A172 (cell line): Measurements from ENCODE around the gene CNTN4. TPM values are rescaled to one million over a fixed set of nuclear protein-coding genes. Genes with fewer than 3 reads are reported as not detected.
"Not testable (repeated sequence)": the region's sequence is repeated elsewhere in the genome, so short reads cannot be mapped to it uniquely, and the experiment has no call there.

Experiments used
- DNase-seq: peaks from one replicate; pipeline ENCODE4 v3.0.0-alpha.2; 2015; ENCODE audit warnings: low spot score
- total RNA-seq: library from RNA; depleted of rRNA; stranded (reverse); fragments of >200 nt; shearing (Covaris generic); gene quantifications from 2 replicates; pipeline ENCODE4 v1.2.3, GENCODE V29; 2014

The CNTN4 gene
- total RNA-seq, 1 experiment from 2014 or later = not detected

DNA sequence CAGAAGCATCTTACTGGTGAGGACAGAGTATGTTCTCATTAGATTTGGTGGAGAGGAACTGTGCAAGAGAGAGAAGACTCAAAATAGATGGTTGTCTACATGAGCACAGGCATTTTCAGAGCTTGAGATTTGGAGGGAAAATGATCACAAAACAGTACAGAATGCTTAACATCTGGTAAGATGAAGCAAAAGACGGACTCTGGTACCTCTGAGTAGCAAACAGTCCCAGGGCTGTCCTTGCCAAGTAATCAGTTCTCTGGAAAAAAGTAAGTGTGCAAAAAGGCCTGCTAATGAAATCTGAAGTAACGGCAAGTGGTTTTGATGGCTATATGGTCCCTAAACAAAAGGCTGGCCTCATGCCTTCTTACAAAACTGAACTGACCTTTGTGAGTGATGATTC is 414.2 kb downstream of the CNTN4 start:
- no peak for DNase-seq

DNA sequence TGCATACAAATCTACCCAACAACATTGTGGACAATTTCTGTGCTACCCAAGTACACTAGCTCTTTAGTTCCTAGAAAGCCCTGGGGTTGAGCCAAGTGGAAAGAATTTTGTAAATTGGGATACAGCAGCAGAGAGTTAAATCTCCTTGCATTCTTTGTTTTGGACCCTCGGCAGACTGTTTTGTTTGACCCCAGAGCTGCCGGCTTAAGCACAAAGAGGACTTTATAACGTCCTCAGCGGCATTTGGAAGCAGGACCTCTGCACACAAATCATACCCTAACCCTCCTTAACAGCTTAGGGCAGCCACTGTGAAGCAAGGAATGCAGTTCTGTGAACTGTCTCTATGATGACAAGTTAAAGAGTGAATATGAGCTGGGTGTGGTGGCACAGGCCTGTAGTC is 415.3 kb downstream of the CNTN4 start:
- no peak for DNase-seq

DNA sequence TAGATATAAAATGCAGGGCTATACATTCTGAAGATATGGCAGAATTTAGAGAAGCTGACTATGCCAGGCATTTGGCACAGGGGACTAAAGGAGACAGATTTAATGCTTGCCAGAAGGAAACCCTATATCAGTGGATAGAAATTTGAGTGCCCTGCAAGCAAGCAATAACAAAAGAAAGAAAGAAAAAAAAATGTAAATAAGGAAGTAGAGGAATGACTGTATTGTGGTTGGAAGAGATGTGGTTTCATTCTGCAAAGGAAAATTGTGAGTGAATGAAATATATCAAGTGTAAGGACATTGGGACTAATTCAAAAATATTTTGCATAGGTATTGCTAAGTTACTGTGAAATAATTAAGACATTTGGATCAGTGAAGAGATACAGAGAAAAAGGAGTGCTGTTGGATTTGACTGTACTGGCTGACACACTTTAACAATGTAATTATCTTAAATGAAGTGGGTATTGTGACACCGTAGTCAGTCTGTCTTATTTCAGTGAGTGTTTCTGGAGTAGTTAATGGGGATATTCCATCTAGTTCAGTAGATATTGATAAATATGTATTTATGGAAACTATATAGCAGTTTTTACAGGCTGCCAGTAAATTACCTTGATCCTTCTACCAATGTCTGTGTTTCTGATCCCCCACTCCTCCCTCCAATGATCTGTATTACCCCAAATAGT is 418.2 kb downstream of the CNTN4 start:
- DNase-seq = no peak

DNA sequence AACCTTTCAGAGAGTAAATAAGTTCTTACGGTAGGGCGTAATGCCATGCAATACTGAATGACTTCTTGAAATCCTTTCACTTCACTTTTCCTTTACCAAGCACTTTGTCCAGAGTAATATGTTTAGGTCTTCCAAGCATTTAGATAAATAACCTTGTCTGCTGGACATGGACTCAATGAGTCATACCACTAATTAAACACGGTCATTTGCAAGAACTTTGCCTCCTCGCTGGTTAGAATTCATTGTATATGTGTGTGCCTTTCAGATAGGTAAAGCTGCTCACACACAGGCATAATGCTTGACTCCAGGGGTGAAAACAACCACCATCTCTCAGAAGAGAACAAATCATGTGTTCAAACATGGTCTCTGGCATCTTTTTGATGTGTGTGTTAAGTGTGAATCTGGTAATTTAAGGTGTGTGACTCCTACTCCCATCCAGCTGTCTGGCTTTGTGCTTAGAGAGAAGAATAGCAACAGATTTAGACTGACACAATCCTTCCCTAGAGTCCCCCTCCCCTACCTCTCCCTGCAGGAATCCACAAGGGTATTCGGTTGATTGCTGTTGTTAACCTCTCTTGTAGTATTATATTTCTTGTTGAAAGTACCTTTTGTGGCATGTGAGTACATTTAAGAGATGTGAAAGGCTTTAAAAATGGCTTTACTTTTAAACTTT is 419.0 kb downstream of the CNTN4 start:
- DNase-seq = no peak

DNA sequence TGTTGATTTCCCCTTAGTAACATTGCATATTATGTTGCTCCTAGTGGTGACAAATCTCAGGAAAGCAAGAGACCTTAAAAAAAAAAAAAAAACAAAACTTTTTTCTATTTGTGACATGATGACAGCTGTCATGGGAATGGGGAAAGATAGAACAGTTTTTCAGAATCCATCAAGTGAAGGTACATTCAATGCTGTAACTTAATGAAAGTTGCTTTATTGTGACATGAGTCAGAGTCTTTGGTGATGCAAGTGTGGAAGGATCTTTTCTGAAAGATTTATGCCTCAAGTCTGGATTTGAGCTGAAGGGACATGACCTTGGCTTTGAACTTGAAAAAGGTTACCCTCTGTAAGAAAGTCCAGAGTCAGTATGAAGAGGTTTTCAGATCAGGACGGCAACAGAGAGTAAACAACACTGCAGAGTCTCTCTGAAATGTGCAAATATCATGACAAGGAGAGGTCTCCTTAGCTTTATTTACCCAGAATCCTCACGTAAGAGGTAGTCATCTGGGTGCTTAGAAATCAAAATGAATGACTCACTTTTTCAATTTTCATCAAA is 424.7 kb downstream of the CNTN4 start:
- DNase-seq = no peak

DNA sequence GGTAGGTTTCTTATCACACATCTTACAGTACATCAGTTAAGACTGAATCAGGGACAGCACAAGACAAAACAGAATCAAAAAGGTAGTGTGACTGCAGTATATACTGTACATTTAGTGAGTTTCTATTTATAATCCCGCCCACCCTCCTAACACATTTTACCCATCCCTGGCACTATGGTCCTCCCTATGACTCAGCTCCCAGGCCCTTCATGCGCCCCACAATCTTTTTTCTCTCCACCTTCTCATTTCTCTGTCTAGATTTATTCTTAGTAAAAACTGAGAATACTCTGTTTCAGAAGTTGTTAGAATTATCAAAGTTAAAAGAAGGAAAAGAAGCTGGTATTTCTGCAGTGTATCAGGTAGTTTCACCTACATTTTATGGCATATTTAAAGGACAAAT is 427.3 kb downstream of the CNTN4 start:
- DNase-seq = no peak

DNA sequence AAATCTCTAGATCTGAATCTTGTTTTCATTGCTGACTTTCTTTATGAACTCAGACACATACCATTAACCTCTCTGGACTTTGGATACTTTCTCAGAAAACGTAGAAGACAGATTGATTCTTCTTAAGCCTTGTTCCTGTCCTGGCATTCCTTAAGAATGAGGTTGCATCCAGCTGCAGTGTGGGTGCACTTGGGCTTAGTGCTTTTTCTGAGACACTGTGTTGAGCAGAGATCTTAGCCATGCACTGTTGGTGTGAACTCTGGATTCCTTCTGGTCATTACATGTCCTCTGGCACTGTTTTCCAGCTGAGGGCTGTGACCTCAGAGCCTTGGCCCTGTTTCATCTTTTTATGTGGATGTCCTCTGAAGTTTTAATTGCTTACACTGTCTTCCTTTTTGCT is 428.3 kb downstream of the CNTN4 start:
- DNase-seq = no peak

DNA sequence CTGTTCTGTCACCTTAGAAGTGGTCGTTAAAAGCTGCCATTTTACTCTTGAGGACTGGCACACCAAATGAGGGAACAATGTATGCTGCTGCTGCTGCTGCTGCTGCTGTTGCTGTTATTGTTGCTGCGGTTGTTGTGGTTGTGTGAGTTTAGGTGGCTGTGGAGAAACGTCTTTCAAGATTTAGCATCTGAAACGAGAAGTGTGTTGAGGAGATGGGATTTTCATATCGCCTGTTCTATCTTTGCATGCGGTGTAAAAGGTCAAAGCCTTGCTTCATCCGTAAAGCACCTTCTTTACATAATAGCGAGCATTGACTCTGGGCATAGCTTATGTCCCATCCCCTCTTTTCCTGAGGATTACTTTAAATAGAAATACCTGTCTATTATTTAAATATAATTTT is 428.7 kb downstream of the CNTN4 start:
- not testable (repeated sequence) for DNase-seq

DNA sequence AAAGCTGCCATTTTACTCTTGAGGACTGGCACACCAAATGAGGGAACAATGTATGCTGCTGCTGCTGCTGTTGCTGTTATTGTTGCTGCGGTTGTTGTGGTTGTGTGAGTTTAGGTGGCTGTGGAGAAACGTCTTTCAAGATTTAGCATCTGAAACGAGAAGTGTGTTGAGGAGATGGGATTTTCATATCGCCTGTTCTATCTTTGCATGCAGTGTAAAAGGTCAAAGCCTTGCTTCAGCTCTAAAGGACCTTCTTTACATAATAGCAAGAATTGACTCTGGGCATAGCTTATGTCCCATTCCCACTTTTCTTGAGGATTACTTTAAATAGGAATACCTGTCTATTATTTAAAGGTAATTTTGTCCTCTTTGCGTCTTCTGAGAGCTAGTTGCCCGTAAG is 436.1 kb downstream of the CNTN4 start:
- DNase-seq = not testable (repeated sequence)

DNA sequence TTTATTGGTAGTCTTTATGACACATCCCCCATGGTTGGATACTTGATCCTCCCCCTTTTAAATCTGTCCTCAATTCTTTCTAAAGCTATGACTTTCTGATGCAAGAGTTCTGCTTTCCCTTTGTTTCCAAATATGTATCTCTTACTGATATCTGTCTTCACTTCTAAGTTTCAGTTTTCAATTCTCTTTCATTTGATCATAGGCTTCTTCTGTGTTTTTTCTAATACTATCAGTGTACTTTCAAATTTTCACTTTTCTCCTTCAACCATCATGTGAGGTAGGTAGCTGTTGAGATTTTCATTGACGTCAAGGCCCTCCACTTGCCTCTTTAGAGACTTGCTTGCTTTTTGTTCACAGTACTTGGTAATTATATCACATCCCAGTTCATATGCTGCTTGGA is 436.5 kb downstream of the CNTN4 start:
- no peak for DNase-seq

DNA sequence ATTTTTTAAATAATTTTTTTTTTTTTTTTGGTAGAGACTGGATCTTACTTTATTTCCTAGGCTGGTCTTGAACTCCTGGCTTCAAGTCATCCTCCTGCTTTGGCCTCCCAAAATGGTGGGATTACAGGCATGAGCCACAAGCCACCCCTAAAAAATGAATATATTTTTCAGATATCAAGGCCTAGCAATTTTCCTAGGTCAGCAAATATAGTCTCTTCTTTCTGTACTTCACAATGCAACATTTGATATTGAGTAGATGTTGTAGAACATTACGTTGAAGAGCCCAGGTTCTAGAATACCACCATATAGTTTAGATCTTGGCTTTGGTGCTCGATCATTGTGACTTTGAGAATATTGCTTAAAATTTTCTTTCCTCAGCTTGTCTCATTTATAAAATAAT is 437.9 kb downstream of the CNTN4 start:
- DNase-seq = no peak

DNA sequence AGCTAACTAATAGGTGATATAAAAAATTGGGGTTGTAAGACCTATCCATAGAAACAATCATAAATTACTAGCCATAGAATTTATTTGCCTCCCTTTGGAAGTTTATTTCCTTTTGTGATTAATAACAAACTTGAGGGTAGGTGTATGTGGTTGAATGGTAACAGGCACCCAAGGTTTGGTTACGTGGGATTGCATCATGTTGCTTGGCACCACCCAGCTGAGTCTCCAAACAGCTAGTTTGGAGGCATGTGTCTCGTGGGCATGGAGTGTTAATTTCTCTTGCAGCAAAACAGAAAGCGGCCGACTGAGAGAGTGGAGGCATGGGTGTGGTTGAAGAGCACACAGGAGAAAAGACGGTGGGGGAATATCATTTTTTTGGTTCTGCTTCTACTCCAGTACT is 441.4 kb downstream of the CNTN4 start:
- no peak for DNase-seq

DNA sequence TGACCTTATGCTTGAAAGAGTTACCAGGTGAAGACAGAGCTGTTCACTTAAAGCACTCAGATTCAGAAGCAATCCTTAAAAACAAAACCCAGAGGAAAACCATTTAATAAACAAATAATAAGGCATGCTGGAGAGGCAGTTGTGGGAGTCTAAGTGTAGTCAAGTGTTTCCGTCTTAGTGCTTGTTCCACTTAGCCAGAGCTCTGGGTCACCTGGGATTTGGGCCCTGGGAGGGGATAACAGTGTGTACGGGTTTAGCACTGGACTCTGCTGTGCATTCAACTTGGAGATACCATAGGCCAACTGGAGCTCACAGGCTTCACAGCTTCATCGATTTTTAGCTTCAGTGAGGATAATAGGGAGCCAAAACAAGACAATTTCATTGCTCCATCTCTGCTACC is 444.6 kb downstream of the CNTN4 start:
- no peak for DNase-seq

DNA sequence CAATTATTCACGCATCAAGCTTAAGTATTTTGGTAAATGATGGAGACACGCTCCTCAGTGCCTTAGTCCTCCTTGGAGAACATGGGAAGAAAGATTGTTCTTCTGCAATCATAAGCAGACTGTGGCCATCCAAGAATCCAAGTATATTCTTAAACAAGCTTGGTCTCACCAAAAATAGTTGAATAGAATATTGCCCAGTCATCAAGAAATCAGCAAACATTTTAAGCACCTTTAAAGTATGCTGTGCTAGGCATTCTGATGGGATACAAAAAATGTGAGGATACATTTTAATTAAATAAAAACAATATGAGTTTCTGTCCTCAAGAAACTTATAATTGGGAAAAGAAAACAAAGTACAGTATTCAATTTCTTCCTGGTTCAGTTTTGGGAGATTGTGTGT is 445.5 kb downstream of the CNTN4 start:
- no peak for DNase-seq

DNA sequence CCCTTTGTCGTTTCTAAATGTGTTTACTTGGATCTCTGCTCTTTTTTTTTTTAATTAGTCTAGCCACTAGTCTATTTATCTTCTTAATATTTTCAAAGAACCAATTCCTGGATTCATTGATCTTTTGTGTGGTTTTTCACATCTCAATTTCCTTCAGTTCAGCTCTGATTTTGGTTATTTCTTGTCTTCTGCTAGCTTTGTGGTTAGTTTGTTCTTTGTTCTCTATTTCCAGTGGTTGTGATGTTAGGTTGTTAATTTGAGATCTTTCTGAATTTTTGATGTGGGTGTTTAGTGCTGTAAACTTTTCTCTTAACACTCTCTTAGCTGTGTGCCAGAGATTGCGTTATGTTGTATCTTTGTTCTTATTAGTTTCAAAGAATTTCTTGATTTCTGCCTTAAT is 446.1 kb downstream of the CNTN4 start:
- DNase-seq = no peak

DNA sequence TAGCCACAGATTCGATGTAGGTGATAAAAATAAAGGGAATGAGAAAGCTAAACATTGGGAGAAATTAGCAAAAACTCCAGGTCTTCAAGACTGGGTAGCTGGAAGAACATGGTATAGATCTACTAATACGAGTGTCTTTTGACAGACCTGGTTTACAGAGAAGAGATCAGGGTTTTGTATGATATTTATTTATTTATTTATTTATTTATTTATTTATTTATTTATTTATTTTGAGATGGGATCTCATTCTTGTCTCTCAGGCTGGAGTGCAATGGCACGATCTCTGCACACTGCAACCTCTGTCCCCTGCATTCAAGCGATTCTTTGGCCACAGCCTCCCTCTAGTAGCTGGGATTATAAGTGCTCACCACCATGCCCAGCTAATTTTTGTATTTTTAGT is 448.4 kb downstream of the CNTN4 start:
- no peak for DNase-seq

DNA sequence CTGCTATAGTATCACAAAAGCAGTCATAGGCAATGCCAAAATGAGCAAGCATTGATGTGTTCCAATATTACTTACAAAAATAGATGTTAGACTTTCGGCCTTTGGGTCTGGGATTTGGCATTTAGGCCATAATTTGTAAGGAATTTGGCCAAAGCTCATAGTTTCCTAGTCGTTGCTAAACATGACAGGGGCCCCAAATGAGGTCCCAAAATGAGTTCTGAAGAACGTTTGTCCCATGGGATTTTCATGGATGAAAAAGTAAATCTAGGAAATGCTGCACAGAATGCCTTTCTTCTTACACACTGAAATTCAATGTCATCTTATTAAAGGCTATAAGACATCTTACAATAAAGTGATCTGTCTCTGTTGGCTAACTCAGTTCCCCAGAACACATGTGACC is 456.0 kb downstream of the CNTN4 start:
- no peak for DNase-seq

DNA sequence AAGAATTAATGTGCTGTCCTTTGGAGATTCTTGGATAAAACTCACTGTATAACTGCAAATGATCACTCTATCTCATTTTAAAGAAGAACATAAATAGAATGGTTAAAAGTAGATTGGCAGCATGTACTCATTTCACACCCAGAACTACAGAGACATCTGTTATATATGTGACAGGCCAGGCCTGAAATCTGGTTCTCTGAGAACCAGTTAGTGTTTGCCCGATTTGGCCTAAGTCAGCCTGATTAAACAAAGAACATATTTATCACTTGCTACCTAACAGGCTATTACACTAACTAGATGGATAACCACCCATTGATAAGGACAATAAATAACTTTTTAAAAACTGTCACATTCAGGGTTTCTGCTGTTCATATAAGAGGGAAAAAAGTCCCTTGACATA is 460.1 kb downstream of the CNTN4 start:
- DNase-seq = no peak

DNA sequence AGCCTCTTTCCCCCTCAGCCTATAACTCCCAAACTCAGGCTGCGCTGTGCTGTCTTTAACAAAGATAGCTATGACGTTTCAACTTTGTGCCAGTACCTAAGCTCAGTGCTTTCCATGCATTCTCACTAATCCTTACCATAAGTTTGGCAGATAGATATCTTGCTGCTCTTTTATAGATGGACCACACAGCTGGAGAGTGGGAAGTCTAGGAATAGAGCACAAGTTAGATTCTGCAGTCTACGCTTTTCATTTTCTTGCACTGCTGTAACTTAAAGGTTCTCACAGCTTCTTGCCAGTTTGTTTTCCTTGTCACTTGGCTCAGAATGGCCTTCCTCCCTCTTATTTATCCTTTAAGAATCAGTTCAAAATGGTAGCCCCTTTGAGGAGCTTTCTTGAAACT is 468.8 kb downstream of the CNTN4 start:
- DNase-seq = no peak

DNA sequence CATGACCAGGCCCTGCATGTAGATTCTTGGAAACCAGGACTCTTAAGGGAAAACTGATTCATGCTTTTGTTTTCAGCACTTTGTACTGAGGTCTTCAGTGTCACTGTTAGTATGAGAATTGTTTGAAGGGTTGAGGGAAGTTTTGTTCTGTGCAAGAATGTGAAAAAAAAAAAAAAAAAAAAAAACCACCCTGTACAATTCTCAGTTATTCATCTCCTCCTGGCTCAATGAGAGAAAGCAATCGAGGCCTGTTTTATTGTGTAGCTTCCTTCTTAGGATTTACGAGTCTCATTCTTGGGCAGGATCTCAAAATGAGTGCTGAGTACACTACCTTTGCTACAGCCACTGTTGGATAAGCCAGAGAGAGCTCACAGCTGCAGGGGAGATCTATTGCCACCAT is 469.5 kb downstream of the CNTN4 start:
- no peak for DNase-seq

DNA sequence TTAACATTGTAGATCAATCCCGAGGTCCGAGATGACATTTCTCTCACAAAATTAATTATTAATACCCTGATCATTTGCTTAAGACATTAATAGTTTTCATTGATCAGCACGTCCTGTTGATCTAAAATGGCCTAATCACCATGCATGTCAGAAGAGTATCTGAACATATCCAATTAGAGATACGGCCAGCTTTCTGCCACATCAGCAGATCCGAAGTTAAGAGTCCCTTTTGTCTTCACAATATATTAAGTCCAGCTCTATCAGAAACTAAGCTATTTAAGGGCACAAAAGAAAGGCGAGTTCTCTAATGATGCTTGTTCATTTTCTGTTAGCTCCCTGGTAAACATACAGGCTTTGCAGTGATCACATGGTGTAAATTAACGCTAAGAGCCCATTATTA is 470.3 kb downstream of the CNTN4 start:
- DNase-seq = no peak

DNA sequence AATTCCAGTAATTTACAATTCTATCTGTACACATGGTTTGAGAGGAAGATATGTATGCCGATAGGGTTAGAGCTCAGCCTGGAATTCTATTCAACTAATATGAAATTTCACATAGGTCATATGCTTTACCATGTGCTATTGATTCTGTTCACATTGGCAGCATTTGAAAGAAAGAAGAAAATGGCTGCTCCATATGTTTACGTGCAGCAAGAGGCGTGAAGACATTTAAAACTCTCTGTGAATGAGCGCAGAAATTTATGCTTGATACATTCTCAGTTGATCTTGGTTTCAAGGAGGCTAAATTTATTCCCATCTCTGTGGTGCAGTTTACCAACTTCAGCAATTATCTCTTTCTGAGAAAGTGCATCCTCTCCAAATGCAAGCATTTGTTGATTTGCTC is 478.9 kb downstream of the CNTN4 start:
- no peak for DNase-seq

DNA sequence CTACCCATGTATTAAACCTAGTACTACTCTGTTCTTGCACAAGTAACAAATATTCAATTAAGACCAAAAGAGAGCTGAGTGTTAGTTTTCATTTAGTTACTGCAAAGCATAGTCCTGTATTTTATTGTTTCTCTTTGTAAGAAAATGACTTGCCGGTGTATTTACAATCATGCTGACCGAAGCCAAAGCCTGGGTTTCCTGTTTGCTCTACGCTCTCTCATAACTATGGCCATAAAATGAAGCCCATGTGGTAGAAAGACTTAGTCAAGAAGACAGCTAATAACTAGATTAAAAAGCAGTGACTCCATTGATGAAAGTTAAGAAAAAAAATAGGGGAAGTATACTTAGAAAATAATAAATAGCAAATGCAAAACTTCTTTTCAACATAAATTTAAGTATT is 479.9 kb downstream of the CNTN4 start:
- no peak for DNase-seq

DNA sequence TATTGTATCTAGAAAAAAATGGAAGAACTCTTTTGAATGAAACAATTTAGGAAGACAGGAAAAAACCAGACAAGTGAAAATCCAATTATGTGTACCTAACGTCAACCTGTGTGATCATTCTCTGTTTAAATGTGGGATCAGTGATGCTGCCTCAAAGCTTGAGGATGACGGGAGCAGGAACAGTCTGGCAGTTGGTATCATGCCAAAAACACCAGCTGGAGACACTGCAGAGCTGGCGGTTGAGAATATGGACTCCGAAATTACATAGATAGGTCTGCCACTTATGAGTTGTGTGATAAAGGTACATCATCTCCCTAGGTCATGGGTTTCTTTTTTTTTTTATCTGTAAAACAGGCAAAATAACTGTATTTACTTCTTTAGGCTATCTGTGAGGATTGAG is 480.5 kb downstream of the CNTN4 start:
- DNase-seq = no peak
